T-helper 2 cell (primary cell): Measurements from ENCODE around the gene OIP5.
A peak's percentile ranks its signal among the peaks of the same experiment; 100 is the strongest.
"Not testable (repeated sequence)": the region's sequence is repeated elsewhere in the genome, so short reads cannot be mapped to it uniquely, and the experiment has no call there.

Experiments used
- DNase-seq, 5 experiments: peaks; one replicate each; pipeline versions ENCODE4 v3.0.0 to v3.0.0-alpha.2; 2012 to 2022

The OIP5 gene

GRCh38 chr15:41301587-41301986, 30.8 kb downstream of the OIP5 start:
- no peak for DNase-seq

GRCh38 chr15:41301139-41301538, 31.3 kb downstream of the OIP5 start:
- DNase-seq = not testable (repeated sequence)

DNA sequence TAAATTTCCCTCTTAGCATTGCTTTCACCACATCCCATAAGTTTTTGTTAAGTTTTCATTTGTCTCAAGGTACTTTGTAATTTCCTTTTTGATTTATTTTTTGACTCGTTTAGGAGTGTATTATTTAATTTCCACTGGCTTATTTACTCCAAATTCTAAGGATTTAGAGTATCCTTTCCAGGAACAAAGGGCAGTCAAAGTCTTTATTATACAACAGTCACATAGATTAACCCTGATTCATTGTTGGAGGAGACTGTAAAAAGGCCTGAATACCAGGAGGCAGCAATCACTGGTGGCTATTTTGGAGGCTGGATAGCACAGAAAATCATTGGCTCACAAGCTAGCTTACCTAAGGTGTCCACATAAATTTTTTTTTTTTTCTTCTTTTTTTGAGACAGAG, 39.9 kb downstream of the OIP5 start:
- DNase-seq = no peak

DNA sequence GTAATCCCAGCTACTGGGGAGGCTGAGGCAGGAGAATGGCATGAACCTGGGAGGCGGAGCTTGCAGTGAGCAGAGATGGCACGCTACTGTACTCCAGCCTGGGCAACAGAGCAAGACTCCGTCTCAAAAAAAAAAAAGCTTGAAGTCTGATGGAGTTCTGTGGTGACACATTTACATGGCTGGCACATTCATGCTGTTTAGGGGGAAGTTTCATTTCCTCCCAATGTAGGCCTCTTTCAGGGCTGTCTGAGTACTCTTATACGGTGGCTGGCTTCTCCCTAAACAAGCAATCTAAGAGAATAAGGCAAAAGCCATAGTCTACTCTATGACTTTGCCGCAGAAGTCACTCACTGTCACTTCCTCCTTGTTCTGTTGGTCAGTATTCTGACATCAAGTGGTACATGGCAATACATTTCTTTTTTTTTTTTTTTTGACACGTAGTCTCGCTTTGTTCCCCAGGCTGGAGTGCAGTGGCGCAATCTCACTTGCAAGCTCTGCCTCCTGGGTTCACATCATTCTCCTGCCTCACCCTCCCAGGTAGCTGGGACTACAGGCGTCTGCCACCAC, 41.2 kb downstream of the OIP5 start:
- no peak for DNase-seq

DNA sequence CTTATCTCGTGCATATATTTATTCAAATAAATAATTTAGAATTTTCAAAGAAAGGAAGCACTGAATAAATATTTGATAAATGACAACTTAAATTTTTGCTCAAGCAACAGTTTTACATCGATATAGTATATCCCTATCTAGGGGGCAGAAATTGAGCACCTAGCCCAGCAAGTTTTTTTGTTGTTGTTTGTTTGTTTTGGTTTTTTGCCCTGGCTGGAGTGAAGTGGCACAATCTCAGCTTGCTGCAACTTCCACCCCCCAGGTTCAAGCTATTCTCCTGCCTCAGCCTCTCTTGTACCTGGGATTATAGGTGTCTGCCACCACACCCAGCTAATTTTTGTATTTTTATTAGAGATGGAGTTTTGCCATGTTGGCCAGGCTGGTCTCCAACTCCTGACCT, 42.4 kb downstream of the OIP5 start:
- no peak for DNase-seq

DNA sequence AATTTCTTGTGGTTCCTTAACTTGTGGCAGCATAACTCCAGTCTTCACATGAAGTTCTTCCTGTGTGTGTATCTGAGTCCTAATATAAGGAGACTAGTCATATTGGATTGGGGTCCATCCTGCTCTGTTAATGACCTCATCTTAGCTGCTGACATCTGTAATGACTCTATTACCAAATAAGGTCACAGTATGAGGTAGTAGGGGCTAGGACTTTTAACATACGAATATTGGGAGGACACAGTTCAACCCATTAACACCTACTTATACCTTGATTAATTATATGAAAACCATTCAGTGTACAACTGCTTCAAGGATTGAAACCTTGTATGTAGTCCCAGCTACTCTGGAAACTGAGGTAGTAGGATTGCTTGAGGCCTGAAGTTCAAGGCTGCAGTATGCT, 43.9 kb downstream of the OIP5 start:
- DNase-seq = no peak

DNA sequence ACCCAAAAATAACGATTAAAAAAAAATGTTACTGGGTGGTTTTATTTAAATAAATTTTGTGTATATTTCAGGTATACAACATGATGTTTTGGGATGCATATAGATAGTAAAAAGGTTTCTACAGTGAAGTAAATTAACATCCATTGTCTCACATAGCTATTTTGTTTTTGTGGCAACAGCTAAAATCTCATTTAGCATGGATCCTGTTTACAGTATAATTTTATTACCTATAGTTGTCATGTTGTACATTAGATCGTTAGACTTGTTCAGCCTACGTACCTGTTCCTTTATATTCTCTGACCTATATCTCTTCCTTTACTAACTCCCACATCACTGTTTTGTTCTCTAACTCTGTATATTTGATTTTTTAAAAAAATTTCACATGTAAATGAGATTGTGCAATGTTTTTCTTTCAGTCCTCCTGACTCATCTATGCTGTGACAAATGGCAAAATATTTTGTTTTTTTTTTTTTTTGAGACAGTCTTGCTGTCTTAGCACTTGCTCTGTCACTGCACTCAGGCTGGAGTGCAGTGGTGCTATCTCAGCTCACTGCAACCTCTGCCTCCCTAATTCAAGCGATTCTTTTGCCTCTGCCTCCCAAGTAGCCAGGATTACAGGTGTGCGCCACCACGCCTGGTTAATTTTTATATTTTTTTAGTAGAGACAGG, 45.6 kb downstream of the OIP5 start:
- DNase-seq = no peak

DNA sequence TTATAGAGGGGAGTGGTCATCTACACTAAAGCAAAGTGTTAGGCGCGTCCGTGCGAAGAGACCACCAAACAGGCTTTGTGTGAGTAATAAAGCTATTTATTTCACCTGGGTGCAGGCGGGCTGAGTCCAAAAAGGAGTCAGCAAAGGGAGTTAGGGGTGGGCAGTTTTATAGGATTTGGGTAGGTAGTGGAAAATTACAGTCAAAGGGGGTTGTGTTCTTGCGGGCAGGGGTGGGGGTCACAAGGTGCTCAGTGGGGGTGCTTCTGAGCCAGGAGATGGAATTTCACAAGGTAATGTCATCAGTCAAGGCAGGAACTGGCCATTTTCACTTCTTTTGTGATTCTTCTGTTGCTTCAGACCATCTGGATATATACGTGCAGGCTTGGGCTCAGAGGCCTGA, 47.1 kb downstream of the OIP5 start:
- DNase-seq = peak in 1 of 5 experiments; percentile 41

GRCh38 chr15:41284427-41285177, 47.8 kb downstream of the OIP5 start:
- peak in 1 of 5 experiments; percentile 47 for DNase-seq

GRCh38 chr15:41283653-41284426, 48.6 kb downstream of the OIP5 start:
- peak; percentile 94 to 100 (median 96) for DNase-seq

DNA sequence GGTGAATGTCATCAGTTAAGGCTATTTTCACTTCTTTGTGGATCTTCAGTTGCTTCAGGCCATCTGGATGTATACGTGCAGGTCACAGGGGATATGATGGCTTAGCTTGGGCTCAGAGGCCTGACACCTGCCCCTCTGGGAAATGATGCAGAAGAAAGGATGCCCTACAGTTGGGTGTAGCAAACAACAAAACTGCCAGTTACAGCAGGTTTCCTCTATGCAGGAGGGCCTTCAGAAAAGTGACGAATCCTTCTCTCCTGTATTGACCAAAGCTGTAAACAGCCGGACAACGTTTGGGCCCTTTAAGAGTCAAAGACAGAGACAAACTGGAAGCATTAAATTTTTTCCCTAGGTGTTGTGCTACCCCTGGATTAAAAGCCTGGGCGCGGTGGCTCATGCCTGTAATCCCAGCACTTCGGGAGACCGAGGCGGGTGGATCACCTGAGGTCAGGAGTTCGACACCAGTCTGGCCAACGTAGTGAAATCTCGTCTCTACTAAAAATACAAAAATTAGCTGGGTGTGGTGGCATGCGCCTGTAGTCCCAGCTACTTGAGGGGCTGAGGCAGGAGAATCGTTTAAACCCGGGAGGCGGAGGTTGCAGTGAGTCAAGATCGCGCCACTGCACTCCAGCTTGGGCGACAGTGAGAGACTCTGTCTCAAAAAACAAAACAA, 49.3 kb downstream of the OIP5 start:
- not testable (repeated sequence) for DNase-seq

DNA sequence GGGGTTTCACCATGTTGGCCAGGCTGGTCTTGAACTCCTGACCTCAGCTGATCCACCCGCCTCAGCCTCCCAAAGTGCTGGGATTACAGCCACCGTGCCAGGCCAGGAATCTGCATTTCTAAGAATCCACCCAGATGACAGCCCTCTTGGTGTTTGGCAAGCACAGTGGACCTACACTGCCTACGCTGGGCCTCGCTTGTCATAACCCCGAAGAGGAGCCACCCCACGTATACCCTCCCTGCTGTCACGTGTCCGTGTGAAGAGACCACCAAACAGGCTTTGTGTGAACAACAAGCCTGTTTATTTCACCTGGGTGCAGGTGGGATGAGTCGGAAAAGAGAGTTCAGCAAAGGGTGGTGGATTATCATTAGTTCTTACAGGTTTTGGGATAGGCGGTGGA, 50.0 kb downstream of the OIP5 start:
- DNase-seq = not testable (repeated sequence)

DNA sequence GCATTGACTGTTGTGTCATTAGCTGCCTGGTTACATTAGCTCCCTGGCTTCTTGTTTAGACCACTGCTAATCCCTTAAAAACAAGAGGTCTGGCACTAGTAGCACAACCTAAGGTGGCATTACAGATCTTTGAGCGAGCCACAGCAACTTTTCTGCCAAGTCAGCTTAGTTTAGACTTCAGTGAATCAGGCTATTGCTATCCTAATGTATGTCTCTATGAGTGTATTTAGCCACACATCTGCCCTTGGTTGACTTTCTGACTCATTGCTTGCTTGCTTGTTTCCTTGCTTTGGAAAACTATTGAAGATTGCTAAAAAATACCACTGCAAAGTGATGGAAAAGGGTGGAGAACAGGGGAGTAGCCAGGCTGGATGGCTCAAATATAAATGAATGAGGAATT, 51.2 kb downstream of the OIP5 start:
- no peak for DNase-seq

- DNase-seq = no peak
These were observed 52.7 kb downstream of the OIP5 start for GRCh38 chr15:41279535-41280283.

- DNase-seq = no peak
These were observed 54.1 kb downstream of the OIP5 start for GRCh38 chr15:41278319-41278718.

DNA sequence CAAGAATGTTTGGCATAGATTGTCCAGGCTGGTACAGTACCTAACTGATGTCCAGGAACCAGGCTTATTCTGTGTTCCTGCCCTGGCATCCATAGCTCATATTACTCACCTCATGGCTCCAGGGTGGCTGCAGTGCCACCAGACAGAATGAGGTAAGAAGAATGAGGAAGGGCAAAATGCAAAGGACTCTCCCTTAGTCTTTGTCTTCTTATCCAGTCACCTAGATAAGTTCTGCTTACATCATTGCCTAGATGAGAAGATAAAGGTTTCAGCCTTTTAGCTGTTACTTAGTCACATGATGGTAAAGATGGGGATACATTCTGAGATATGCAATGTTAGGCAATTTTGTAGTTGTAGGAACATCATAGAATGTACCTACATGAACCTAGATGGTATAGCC, 55.6 kb downstream of the OIP5 start:
- DNase-seq = peak in 1 of 5 experiments; percentile 43

GRCh38 chr15:41269887-41270286, 62.5 kb downstream of the OIP5 start:
- DNase-seq = no peak

DNA sequence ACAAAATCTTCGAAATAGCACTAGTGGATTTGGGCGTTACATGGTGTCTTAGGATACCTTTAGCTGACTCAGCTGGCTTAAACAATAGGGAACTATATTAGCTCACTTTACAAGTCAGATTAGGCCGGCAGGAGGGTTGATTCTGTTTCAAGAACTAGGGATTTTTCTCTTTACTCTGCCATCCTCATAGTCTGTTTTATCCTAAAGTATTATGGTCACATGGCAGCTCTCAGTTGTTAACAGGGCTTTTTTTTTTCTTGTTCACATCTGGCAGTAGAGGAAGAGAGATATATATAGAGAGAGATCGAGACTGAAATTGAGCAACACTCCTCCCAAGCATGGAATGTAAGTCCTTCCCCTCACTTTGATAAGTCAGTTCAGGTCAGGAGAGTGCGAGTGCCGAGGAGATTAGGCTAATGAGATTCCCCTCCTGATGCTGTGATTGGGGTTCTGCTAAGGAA, 68.5 kb downstream of the OIP5 start:
- DNase-seq = no peak

- no peak for DNase-seq
These were observed 69.8 kb downstream of the OIP5 start for GRCh38 chr15:41262571-41262970.

GRCh38 chr15:41260924-41261323, 71.5 kb downstream of the OIP5 start:
- DNase-seq = not testable (repeated sequence)

DNA sequence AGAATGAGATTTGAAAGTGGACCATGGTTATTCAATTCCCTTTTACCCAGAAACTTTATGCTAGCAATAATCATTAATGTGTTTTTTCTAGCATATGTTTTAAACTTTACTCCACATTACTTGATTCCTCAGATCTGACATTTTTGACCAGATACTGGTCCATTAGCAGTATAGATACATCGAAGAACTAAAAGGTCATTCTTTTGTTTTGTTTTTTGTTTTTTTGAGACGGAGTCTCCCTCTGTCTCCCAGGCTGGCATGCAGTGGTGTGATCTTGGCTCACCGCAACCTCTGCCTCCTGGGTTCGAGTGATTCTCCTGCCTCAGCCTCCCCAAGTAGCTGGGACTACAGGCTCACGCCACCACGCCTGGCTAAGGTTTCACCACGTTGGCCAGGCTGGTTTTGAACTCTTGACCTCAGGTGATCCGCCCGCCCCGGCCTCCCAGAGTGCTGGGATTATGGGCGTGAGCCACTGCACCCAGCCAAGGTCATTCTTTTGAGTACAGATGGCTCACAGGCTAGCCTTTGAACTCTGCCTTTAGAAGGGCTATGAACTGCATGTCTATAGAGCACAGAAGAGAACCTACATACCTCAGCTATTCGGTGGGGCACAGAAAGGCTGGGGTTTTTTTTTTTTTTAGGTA, 72.7 kb downstream of the OIP5 start:
- DNase-seq = no peak
